RKO (cell line): Measurements from ENCODE around the gene IFNL2.

Experiments
- DNase-seq: peaks from one replicate; pipeline ENCODE4 v3.0.0-alpha.2; 2016; ENCODE audit warnings: low spot score

Gene IFNL2

GRCh38 chr19:39318071-39318470 lies 49.9 kb downstream of the IFNL2 start:
- DNase-seq, result no peak

- DNase-seq, result no peak
Measured at GRCh38 chr19:39318690-39319089, 50.5 kb downstream of the IFNL2 start.

GRCh38 chr19:39319098-39319891 lies 51.1 kb downstream of the IFNL2 start:
- no peak for DNase-seq
